ENCODE measurements around the gene LGR6.

- TF ChIP-seq CTCF (IDR thresholded peaks at IDR 0.05) (no peak), POLR2A (IDR thresholded peaks at IDR 0.05) (no peak)
Observed at GRCh38 chr1:202306535-202307345, 113.1 kb downstream of the LGR6 start.
